B cell (primary cell): ENCODE data around the gene SIX1. TPM values are rescaled to one million over a fixed set of nuclear protein-coding genes. Genes with fewer than 3 reads are reported as not detected.

ENCODE experiments used
- ATAC-seq: fragments of 200-7000 bp; cut with Tn5 transposase; one replicate; pipeline ENCODE4 v1.10.0; 2021; ENCODE audit warnings: low read depth, mild to moderate bottlenecking, moderate number of reproducible peaks, moderate library complexity
- CTCF ChIA-PET: fragments of 350-600 bp; sonication (Branson Sonifier 250); formaldehyde crosslinking; loops from one replicate; lab custom pipeline; 2021; ENCODE audit warnings: antibody characterized with exemption, inconsistent platforms; lab: Charles Lee
- POLR2A ChIA-PET: fragments of 350-600 bp; sonication (Branson Sonifier 250); formaldehyde crosslinking; loops from one replicate; lab custom pipeline; 2021; ENCODE audit warnings: antibody characterized with exemption; lab: Charles Lee
- DNase-seq: peaks from one replicate; pipeline ENCODE4 v3.0.0; 2013
- H2AFZ ChIP-seq: 2 replicates; pipeline ENCODE4 v1.6.1; 2012; ENCODE audit warnings: mild to moderate bottlenecking, low read depth, low read length; ENCODE audit not compliant: insufficient read depth, poor library complexity, severe bottlenecking
- H3K27ac ChIP-seq, 2 donors: 1 replicate in 1 of 2; 2 replicates in 1 of 2; pipeline ENCODE4 v1.5.1; 2012 to 2013; ENCODE audit warnings: low read length in 2 of 2, mild to moderate bottlenecking in 2 of 2, moderate library complexity in 1 of 2
- H3K27me3 ChIP-seq, 4 experiments: fragments of 200-600 bp in 1 of 4; sonication (generic) in 1 of 4; replicated peaks in 1 of 4; 1 replicate in 2 of 4; 2 replicates in 2 of 4; pipeline versions ENCODE4 v1.6.1 to v1.7.0; 2013 to 2016; ENCODE audit warnings: low read length in 3 of 4, mild to moderate bottlenecking in 2 of 4, mixed read lengths in 1 of 4, moderate library complexity in 1 of 4; ENCODE audit not compliant: insufficient read depth in 4 of 4, control insufficient read depth in 3 of 4; ENCODE audit errors: control extremely low read depth in 1 of 4
- H3K36me3 ChIP-seq, 2 experiments: replicated peaks in 1 of 2; 1 replicate in 1 of 2; 2 replicates in 1 of 2; pipeline versions ENCODE4 v1.6.1 to v1.7.1; 2013; ENCODE audit warnings: low read length in 1 of 2; ENCODE audit not compliant: insufficient read depth in 2 of 2, control insufficient read depth in 1 of 2; ENCODE audit errors: control extremely low read depth in 1 of 2, extremely low read depth in 1 of 2
- H3K4me1 ChIP-seq, 2 donors: fragments of 200-600 bp in 1 of 2; sonication (generic) in 1 of 2; 1 replicate in 1 of 2; 2 replicates in 1 of 2; pipeline versions ENCODE4 v1.5.1 to v1.6.1; 2013 to 2017; ENCODE audit warnings: low read length in 2 of 2; ENCODE audit not compliant: control insufficient read depth in 2 of 2, insufficient read depth in 2 of 2
- H3K4me2 ChIP-seq: replicated peaks from 2 replicates; pipeline ENCODE3; 2012; ENCODE audit warnings: mild to moderate bottlenecking, low read depth, low read length; ENCODE audit not compliant: poor library complexity, severe bottlenecking
- H3K4me3 ChIP-seq, 5 experiments: fragments of 200-600 bp in 1 of 5; sonication (generic) in 1 of 5; 1 replicate in 3 of 5; 2 replicates in 2 of 5; pipeline versions ENCODE4 v1.5.1 to v1.7.0; 2011 to 2016; ENCODE audit warnings: low read length in 4 of 5, mild to moderate bottlenecking in 4 of 5, low read depth in 2 of 5, control low read depth in 1 of 5, moderate library complexity in 1 of 5; ENCODE audit not compliant: insufficient read depth in 1 of 5; ENCODE audit errors: control extremely low read depth in 1 of 5, extremely low read depth in 1 of 5
- H3K79me2 ChIP-seq: fragments of 200-600 bp; sonication (generic); one replicate; pipeline ENCODE4 v1.6.0; 2016; ENCODE audit warnings: low read length; ENCODE audit not compliant: control insufficient read depth, insufficient read depth
- H3K9ac ChIP-seq: fragments of 200-600 bp; sonication (generic); 2 replicates; pipeline ENCODE4 v1.6.1; 2017; ENCODE audit warnings: mild to moderate bottlenecking, low read length, moderate library complexity
- H3K9me3 ChIP-seq, 3 donors: one replicate each; pipeline versions ENCODE4 v1.6.1 to v1.7.1; 2013; ENCODE audit warnings: low read length in 2 of 3; ENCODE audit not compliant: control insufficient read depth in 2 of 3, insufficient read depth in 1 of 3; ENCODE audit errors: control extremely low read depth in 1 of 3
- H4K20me1 ChIP-seq: 2 replicates; pipeline ENCODE4 v1.6.0; 2012; ENCODE audit warnings: mild to moderate bottlenecking, low read length; ENCODE audit not compliant: insufficient read depth, control insufficient read depth, poor library complexity, severe bottlenecking
- H3K27ac Mint-ChIP-seq: one replicate; pipeline ENCODE4 v1.8.0; 2021; ENCODE audit warnings: mixed read lengths
- H3K27me3 Mint-ChIP-seq: one replicate; pipeline ENCODE4 v1.8.0; 2021; ENCODE audit warnings: mixed read lengths
- H3K4me1 Mint-ChIP-seq: one replicate; pipeline ENCODE4 v1.8.0; 2021; ENCODE audit warnings: mixed read lengths
- H3K4me3 Mint-ChIP-seq: one replicate; pipeline ENCODE4 v1.8.0; 2021; ENCODE audit warnings: mixed read lengths
- H3K9me3 Mint-ChIP-seq: one replicate; pipeline ENCODE4 v1.8.0; 2022; ENCODE audit warnings: mixed read lengths; ENCODE audit not compliant: insufficient read depth
- CTCF ChIP-seq: fragments of 200-600 bp; IDR thresholded peaks from one replicate; pipeline ENCODE4 v1.8.0; 2022; ENCODE audit warnings: antibody characterized with exemption, mild to moderate bottlenecking
- EZH2 ChIP-seq: IDR thresholded peaks from 2 replicates; pipeline ENCODE4 v1.6.1; 2012; ENCODE audit warnings: borderline replicate concordance, low read depth, mild to moderate bottlenecking, moderate library complexity, low read length; ENCODE audit not compliant: insufficient read depth, poor library complexity, severe bottlenecking
- WGBS: methylation state at CpG from one replicate; pipeline ENCODE4 v1.1.5; 2013; ENCODE audit warnings: missing lambda C conversion rate; ENCODE audit not compliant: insufficient coverage; 5-methylcytosine and 5-hydroxymethylcytosine counted together
- intact Hi-C: fragments of 100-400 bp; cut with micrococcal nuclease; formaldehyde crosslinking; loops from one replicate; pipeline ENCODE4 v1.10.0; 2022
- polyA plus RNA-seq: library from polyadenylated mRNA; depleted of rRNA; stranded (reverse); fragments of >200 nt; gene quantifications from 2 replicates; pipeline ENCODE4 v1.2.3, GENCODE V29; 2012
- total RNA-seq, 2 donors: library from RNA; stranded (reverse); fragments of 120-200 nt in 1 of 2; gene quantifications; 1 replicate in 1 of 2; 2 replicates in 1 of 2; pipeline versions ENCODE4 v1.2.3 to v1.2.4, GENCODE V29; 2013 to 2022

SIX1 gene
- total and polyA plus RNA-seq, 2 donors (not counting 1 experiment from before 2014, with no cell fraction given) = 0.12 to 0.16 TPM

GRCh38 chr14:60655898-60656685, 6.8 kb upstream of the SIX1 start:
- Histone ChIP-seq H3K9me3 (peaks cover 7 to 58% (median 39%) of the 10 kb centered on the region in 3 donors), H3K36me3 (no peaks in the 10 kb centered on the region), H3K4me2 (peak overlapping the region; percentile 83), H3K27ac (no peak overlapping the region), H3K4me3 (peak overlapping the region; percentile 9 to 66 (median 63)), H3K79me2 (no peaks in the 10 kb centered on the region), H3K27me3 (peaks cover 3 to 92% (median 71%) of the 10 kb centered on the region in 4 experiments), H2AFZ (peak overlapping the region; percentile 71), H3K4me1 (peaks cover 37 to 45% of the 10 kb centered on the region in 2 donors), H4K20me1 (no peaks in the 10 kb centered on the region), H3K9ac (peak overlapping the region; percentile 67)
- WGBS = 7% methylated on average over 36 of the region's 36 CpGs
- ChIA-PET CTCF (interaction anchor here (1.1 to 2.3 kb wide), 4 partner anchors 10 to 370 kb away, joined by 4 to 10 read pairs (median 4); no protein-coding TSS in a partner anchor), POLR2A (no interaction called here)
- peak overlapping the region; percentile 84 for H3K4me3 Mint-ChIP-seq
- H3K4me1 Mint-ChIP-seq = peaks cover 39% of the 10 kb centered on the region
- peak overlapping the region; percentile 66 for H3K27ac Mint-ChIP-seq
- H3K27me3 Mint-ChIP-seq = peaks cover 75% of the 10 kb centered on the region
- no peak for TF ChIP-seq CTCF
- TF ChIP-seq EZH2 = peak; percentile 59
- H3K9me3 Mint-ChIP-seq = peaks cover 6% of the 10 kb centered on the region
- DNase-seq (peak; percentile 59), ATAC-seq (no peak)
- intact Hi-C loops = loop anchor here (5.0 kb wide), 2 partner anchors 66 to 326 kb away; partner anchors contain the start of genes SIX4, SLC38A6 and TRMT5
